NB4 (cell line): ENCODE data around the gene BID.

Experiments used
- CTCF ChIP-seq: IDR thresholded peaks from one replicate; pipeline ENCODE4 v1.5.1; 2012; ENCODE audit warnings: low read depth, low read length
- POLR2A ChIP-seq: IDR thresholded peaks from 2 replicates; pipeline ENCODE4 v1.6.1; 2011; ENCODE audit warnings: mild to moderate bottlenecking; ENCODE audit not compliant: insufficient read length; ENCODE audit errors: extremely low read depth

- TF ChIP-seq POLR2A (no peak), CTCF (no peak)
These were observed 45.5 kb downstream of the BID start for GRCh38 chr22:17728786-17729185.
